Body of pancreas (tissue), 4 donors: Measurements from ENCODE around the gene SRP54.

ENCODE experiments used
- CTCF ChIP-seq, 7 experiments: fragments of 450-650 bp in 4 of 7; fragments of 200-600 bp in 3 of 7; sonication (generic) in 3 of 7; IDR thresholded peaks; one replicate each; pipeline ENCODE4 v1.5.1; 2016 to 2019; ENCODE audit warnings: antibody characterized with exemption in 7 of 7
- POLR2A ChIP-seq, 3 donors: fragments of 450-650 bp; IDR thresholded peaks; one replicate each; pipeline ENCODE4 v1.6.1; 2016; ENCODE audit warnings: antibody characterized with exemption in 3 of 3, mild to moderate bottlenecking in 2 of 3

GRCh38 chr14:34997762-34998161, 15.0 kb downstream of the SRP54 start:
- no peak for TF ChIP-seq CTCF (IDR thresholded peaks at IDR 0.05)
- no peak for TF ChIP-seq POLR2A (IDR thresholded peaks at IDR 0.05)
